GM10847 (cell line): ENCODE measurements around the gene NCSTN.

Experiments
- POLR2A ChIP-seq: IDR thresholded peaks from 2 replicates; pipeline ENCODE4 v1.6.1; 2011; ENCODE audit not compliant: insufficient read length; ENCODE audit errors: extremely low read depth

NCSTN gene

GRCh38 chr1:160406131-160406968 is 63.2 kb downstream of the NCSTN start:
- TF ChIP-seq POLR2A, result no peak

- TF ChIP-seq POLR2A, result no peak
Observed at GRCh38 chr1:160407839-160408801, 64.9 kb downstream of the NCSTN start.
